Activated CD4-positive, alpha-beta T cell treated with anti-CD3 and anti-CD28 coated beads, Interleukin-2, amount 50 U/mL, for 1 hour (primary cell): ENCODE measurements around the gene TRIM2.

Experiments
- DNase-seq: peaks from one replicate; pipeline ENCODE4 v3.0.0-alpha.2; 2020

TRIM2 gene

GRCh38 chr4:153344131-153345011 is 140.1 kb downstream of the TRIM2 start, which contains the start of gene MND1:
TSS of gene MND1 (plus strand) at chr4:153344688. CDS start at chr4:153344738, 50 bp downstream.
- peak; percentile 89 for DNase-seq

GRCh38 chr4:153345012-153345981 is 141.1 kb downstream of the TRIM2 start:
- peak; percentile 43 for DNase-seq

DNA sequence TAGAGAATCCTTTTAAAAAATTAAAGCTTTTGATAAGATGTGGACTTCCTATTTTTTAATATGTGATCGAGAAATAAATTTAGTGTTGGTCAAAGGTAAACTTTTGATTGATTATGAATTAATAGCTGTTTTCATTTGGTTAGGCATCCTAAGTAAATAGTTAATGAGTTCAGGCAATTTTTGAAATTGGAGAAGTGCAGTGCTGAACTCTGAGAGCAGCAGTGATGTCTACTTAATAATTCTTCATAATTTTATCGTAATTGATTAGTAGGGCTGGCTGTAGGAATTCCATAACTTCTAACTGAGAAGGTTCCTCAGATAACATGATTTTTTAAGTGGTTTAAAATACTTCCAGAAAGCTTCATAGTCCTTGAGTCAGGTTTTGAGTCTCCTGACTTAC is 141.8 kb downstream of the TRIM2 start:
- DNase-seq: no peak

DNA sequence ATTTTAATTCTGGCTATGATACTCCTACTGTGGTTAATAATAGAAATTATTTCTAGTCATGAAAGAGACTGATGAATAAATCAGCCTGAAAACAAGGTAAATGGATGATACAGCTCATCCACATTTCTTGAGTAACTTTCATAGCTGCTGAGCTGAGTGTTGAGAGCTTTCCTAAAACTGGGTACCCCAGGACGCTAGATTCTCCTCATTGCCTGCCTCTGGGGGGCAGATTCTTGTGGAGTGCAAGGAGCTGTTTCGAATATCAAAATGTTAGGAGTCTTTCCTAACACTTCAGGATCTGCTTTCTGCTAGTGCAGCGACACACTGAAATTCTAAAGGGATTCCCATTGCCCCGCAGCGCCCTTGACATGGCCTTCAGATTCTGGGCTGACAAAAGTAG is 142.3 kb downstream of the TRIM2 start:
- no peak for DNase-seq

DNA sequence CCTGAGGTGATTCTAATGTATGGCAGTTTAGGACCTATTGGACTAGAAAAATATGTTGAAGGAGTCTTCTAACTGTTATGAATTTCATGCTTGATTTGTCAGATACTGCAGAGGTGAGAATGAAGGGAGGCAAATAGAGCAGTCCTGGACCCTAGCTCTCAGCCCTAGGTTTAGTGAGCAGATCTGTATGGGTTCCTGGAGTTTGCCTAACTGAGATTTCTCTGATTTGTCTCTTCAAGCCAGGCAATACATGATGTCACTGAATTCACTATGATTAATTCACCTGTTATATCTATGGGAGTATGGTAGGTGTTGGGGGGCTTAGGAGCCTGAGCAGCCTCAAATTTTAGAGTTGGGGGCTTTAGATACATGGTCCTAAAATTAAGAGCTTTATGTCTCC is 142.9 kb downstream of the TRIM2 start:
- DNase-seq: no peak

DNA sequence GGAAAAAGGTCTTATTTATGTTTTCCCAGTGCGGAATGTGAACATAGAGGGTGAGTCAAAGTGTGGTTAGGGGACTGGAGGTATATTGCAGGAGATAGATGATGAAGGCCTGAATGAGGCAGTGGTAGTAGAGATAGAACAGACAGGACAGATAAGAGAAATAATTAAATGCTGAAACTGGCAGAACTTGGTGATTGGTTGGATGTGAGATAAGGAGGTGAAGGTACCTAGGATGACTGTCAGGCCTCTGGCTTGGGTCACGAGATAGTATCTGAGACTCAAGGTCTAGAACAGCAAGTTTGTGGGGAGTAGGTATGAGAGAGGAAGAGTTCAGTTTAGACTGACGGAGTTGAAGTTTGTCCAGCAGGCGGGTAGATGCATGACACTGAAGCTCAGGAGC is 143.8 kb downstream of the TRIM2 start:
- DNase-seq: no peak

- no peak for DNase-seq
Observed at GRCh38 chr4:153349206-153349805, 145.1 kb downstream of the TRIM2 start.

GRCh38 chr4:153362184-153362583 is 157.9 kb downstream of the TRIM2 start:
- DNase-seq: no peak

DNA sequence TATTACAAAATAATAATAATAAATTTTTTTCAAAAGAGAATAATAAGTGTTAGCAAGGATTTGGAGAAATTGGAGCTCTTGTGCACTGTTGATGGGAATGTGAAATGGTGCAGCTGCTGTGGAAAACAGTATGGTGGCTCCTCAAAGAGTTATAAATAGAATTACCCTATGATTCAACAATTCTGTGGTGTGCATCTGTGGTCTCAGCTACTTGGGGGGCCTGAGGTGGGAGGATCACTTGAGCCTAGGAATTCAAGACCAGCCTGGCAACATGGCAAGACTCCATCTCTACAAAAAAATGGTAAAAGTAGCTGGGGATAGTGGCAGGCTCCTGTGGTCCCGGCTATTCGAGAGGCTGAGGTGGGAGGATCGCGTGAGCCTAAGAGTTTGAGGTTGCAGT is 159.8 kb downstream of the TRIM2 start:
- no peak for DNase-seq

GRCh38 chr4:153365003-153365402 is 160.8 kb downstream of the TRIM2 start:
- DNase-seq: no peak

DNA sequence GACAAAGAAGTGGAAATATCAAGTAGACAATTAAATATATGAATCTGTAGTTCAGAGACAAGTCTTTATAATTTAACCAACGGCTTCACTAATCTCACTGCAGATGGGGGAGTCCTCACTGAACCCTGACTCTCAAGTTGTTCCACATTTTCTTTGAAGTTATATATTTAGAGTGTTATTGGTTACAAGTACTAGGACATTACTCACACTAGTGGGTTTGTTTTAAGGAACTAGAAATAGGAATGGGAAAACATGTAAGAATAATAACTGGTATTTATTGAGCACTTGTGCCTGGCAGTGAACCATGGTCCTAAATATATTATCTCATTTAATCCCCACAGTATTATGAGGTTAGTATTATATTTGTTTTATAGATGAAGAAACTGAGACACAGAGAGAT is 162.2 kb downstream of the TRIM2 start:
- no peak for DNase-seq

DNA sequence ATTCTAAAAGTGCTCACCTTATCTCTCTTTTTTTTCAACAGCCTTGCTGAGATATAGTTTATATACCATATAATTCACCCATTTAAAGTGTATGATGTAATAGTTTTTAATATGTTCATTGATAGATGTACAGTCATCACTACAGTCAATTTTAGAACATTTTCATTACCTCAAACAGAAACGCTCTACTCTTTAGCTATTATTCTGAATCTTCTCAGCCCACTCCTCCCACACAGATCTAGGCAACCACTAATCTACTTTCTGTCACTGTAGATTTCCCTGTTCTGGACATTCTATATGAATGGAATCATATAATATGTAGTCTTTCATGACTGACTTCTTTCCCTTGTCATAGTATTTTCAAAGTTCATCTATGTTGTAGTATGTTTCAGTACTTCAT is 162.8 kb downstream of the TRIM2 start:
- no peak for DNase-seq

DNA sequence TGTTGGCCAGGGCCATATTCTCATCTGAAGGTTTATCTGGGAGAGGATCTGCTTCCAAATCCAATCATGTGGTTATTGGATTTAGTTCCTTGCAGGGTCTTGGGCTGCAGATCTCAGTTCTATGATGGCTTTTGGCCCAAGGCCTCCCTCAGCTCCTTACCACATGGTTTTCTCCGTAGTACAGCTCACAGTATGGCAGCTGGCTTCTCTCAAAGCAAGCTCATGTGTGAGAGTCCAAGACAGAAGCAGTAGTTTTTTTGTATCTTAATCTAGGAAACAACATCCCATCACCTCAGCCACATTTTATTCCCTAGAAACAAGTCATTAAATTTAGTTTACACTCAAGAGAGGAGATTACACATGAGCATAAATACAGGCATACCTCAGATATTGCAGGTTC is 164.8 kb downstream of the TRIM2 start:
- DNase-seq: no peak

DNA sequence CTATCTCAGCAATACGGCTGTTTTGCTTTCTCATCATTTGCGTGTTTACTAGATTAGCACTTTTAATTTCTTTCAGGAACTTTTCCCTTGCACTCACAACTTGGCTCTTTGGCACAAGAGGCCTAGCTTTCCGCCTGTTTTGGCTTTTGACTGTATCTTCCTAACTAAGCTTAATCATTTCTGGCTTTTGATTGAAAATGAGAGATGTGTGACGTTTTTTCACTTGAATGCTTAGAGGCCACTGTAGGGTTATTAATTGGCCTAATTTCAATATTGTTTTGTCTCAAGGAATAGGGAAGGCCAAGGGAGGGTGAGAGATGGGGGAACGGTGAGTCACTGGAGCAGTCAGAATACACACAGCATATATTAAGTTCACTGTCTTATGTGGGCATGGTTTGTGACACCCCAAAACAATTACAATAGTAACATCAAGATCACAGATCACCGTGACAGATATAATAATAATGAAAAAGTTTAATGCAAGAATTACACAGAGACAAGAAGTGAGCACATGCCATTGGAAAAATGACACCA is 167.5 kb downstream of the TRIM2 start:
- DNase-seq: no peak

DNA sequence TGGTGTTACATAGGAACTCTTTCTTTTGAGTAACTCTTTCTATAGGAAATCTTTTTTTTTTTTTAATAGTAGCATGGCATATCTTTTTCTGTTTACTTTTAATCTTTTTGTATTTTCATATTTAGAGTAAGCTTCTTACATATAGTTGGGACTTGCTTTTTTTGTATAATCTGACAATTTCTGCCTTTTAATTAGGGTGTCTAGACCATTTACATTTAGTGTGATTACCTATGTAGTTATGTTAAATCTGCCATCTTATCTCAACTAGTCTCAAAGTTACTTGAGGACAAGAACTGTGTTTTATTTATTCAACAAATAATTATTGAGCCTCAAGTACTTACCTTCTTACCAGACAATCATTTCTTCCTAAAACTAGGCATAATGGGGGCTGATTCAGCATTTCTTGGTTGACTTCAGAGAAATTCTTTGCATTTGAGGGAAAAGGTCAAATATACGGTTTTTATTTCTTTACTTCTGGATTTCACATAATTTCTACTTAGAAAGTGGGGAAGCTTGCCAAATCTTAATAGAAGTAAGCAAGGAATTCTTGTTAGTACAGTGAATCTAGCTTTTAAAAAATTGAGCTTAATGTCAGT is 168.8 kb downstream of the TRIM2 start:
- DNase-seq: no peak

GRCh38 chr4:153374442-153374841 is 170.2 kb downstream of the TRIM2 start:
- no peak for DNase-seq

- DNase-seq: no peak
Observed at GRCh38 chr4:153375303-153375702, 171.1 kb downstream of the TRIM2 start.

GRCh38 chr4:153383131-153383530 is 178.9 kb downstream of the TRIM2 start:
- no peak for DNase-seq

- DNase-seq: no peak
Observed at GRCh38 chr4:153384160-153384559, 179.9 kb downstream of the TRIM2 start.

- no peak for DNase-seq
Observed at GRCh38 chr4:153385784-153386183, 181.5 kb downstream of the TRIM2 start.

- DNase-seq: no peak
Observed at GRCh38 chr4:153387981-153388380, 183.7 kb downstream of the TRIM2 start.
